DOHH2 (cell line): ENCODE measurements around the gene KRTAP5-1.

ENCODE experiments used
- H3F3A ChIP-seq: fragments of 200-600 bp; sonication (generic), shearing (Covaris generic); 2 replicates; pipeline ENCODE4 v1.6.0; 2016; ENCODE audit warnings: antibody characterized with exemption, mild to moderate bottlenecking; ENCODE audit not compliant: control insufficient read depth, insufficient read depth
- H3K27ac ChIP-seq: fragments of 200-600 bp; sonication (generic); 2 replicates; pipeline ENCODE4 v1.5.1; 2014; ENCODE audit warnings: low read depth, mild to moderate bottlenecking, low read length, moderate library complexity
- H3K27me3 ChIP-seq: fragments of 200-600 bp; sonication (generic); 2 replicates; pipeline ENCODE4 v1.6.1; 2014; ENCODE audit warnings: mild to moderate bottlenecking, low read length, mixed read lengths; ENCODE audit not compliant: control insufficient read depth
- H3K36me3 ChIP-seq: fragments of 200-600 bp; sonication (generic); 2 replicates; pipeline ENCODE4 v1.6.1; 2014; ENCODE audit warnings: mild to moderate bottlenecking, low read length, moderate library complexity, mixed read lengths; ENCODE audit not compliant: control insufficient read depth
- H3K4me1 ChIP-seq: fragments of 200-600 bp; sonication (generic); 2 replicates; pipeline ENCODE4 v1.6.1; 2014; ENCODE audit warnings: mild to moderate bottlenecking, low read length, mixed read lengths; ENCODE audit not compliant: control insufficient read depth
- H3K4me2 ChIP-seq: fragments of 200-600 bp; sonication (generic); 2 replicates; pipeline ENCODE4 v1.6.0; 2014; ENCODE audit warnings: mild to moderate bottlenecking, low read length, moderate library complexity
- H3K4me3 ChIP-seq: fragments of 200-600 bp; sonication (generic); 2 replicates; pipeline ENCODE4 v1.5.1; 2014; ENCODE audit warnings: mild to moderate bottlenecking, low read length, mixed read lengths
- H3K79me2 ChIP-seq: fragments of 200-600 bp; sonication (generic); 2 replicates; pipeline ENCODE4 v1.6.1; 2014; ENCODE audit warnings: mild to moderate bottlenecking, low read length, mixed read lengths; ENCODE audit not compliant: control insufficient read depth
- H3K9me2 ChIP-seq: fragments of 200-600 bp; sonication (generic); replicated peaks from 2 replicates; pipeline ENCODE4 v1.6.1; 2014; ENCODE audit warnings: mild to moderate bottlenecking, low read length, mixed read lengths; ENCODE audit not compliant: control insufficient read depth
- H3K9me3 ChIP-seq: fragments of 200-600 bp; sonication (generic); 2 replicates; pipeline ENCODE4 v1.6.1; 2014; ENCODE audit warnings: antibody characterized with exemption, low read length, mixed read lengths; ENCODE audit not compliant: control insufficient read depth, insufficient read depth
- H4K20me1 ChIP-seq: fragments of 200-600 bp; sonication (generic); 2 replicates; pipeline ENCODE4 v1.6.0; 2014; ENCODE audit warnings: low read depth, mild to moderate bottlenecking, antibody characterized with exemption, low read length, moderate library complexity; ENCODE audit not compliant: control insufficient read depth, insufficient read depth
- CTCF ChIP-seq: fragments of 200-600 bp; sonication (generic); IDR thresholded peaks from one replicate; pipeline ENCODE4 v1.5.1; 2014; ENCODE audit warnings: antibody characterized with exemption, mild to moderate bottlenecking, low read depth, low read length; ENCODE audit not compliant: poor library complexity, severe bottlenecking
- EZH2phosphoT487 ChIP-seq: fragments of 200-600 bp; sonication (generic); IDR thresholded peaks from 2 replicates; pipeline ENCODE4 v1.6.1; 2017; ENCODE audit warnings: borderline replicate concordance, mild to moderate bottlenecking, antibody characterized with exemption, low read length, moderate library complexity, mixed read lengths

Gene KRTAP5-1

GRCh38 chr11:1625541-1625940 is 40.5 kb upstream of the KRTAP5-1 start:
- Histone ChIP-seq H3K9me3 (no peaks in the 10 kb centered on the region), H3K27ac (no peak overlapping the region), H3F3A (no peaks in the 10 kb centered on the region), H3K36me3 (no peaks in the 10 kb centered on the region), H3K4me3 (no peak overlapping the region), H3K4me2 (no peak overlapping the region), H4K20me1 (no peaks in the 10 kb centered on the region; the same call in 1 of the 2 replicates), H3K9me2 (no peaks in the 10 kb centered on the region), H3K27me3 (peaks cover under 1% of the 10 kb centered on the region; the same call in 1 of the 2 replicates), H3K79me2 (no peaks in the 10 kb centered on the region), H3K4me1 (no peaks in the 10 kb centered on the region)
- TF ChIP-seq CTCF (no peak), EZH2phosphoT487 (no peak)

GRCh38 chr11:1624621-1625020 is 39.5 kb upstream of the KRTAP5-1 start:
- Histone ChIP-seq H3K36me3 (no peaks in the 10 kb centered on the region), H3K79me2 (no peaks in the 10 kb centered on the region), H3K4me2 (no peak overlapping the region), H3K27ac (no peak overlapping the region), H3K27me3 (no peaks in the 10 kb centered on the region), H4K20me1 (no peaks in the 10 kb centered on the region), H3K4me1 (no peaks in the 10 kb centered on the region), H3K9me3 (no peaks in the 10 kb centered on the region), H3K4me3 (no peak overlapping the region), H3K9me2 (no peaks in the 10 kb centered on the region), H3F3A (no peaks in the 10 kb centered on the region)
- TF ChIP-seq EZH2phosphoT487 (no peak), CTCF (no peak)

- Histone ChIP-seq H3K4me1 (no peaks in the 10 kb centered on the region), H3F3A (no peaks in the 10 kb centered on the region), H3K36me3 (no peaks in the 10 kb centered on the region), H3K4me3 (no peak overlapping the region), H3K27ac (no peak overlapping the region), H3K4me2 (no peak overlapping the region), H4K20me1 (no peaks in the 10 kb centered on the region), H3K27me3 (no peaks in the 10 kb centered on the region), H3K79me2 (no peaks in the 10 kb centered on the region), H3K9me2 (no peaks in the 10 kb centered on the region), H3K9me3 (no peaks in the 10 kb centered on the region)
- TF ChIP-seq EZH2phosphoT487 = no peak
- no peak for TF ChIP-seq CTCF
Observed at GRCh38 chr11:1623716-1624115, 38.6 kb upstream of the KRTAP5-1 start.

- no peaks in the 10 kb centered on the region for H3K79me2 ChIP-seq
- H3K9me2 ChIP-seq = no peaks in the 10 kb centered on the region
- no peak for TF ChIP-seq CTCF
- no peak for TF ChIP-seq EZH2phosphoT487
- H4K20me1 ChIP-seq = no peaks in the 10 kb centered on the region
- H3K27me3 ChIP-seq = no peaks in the 10 kb centered on the region
- no peaks in the 10 kb centered on the region for H3K4me1 ChIP-seq
- H3K4me2 ChIP-seq = no peak within 1 kb of the TSS
- no peaks in the 10 kb centered on the region for H3F3A ChIP-seq
- H3K27ac ChIP-seq = no peak within 1 kb of the TSS
- no peaks in the 10 kb centered on the region for H3K36me3 ChIP-seq
- H3K9me3 ChIP-seq = no peaks in the 10 kb centered on the region
- H3K4me3 ChIP-seq = no peak within 1 kb of the TSS
Observed at GRCh38 chr11:1622086-1622485, 37.0 kb upstream of the KRTAP5-1 start, which contains the start of gene KRTAP5-4. TSS of gene KRTAP5-4 (minus strand) at chr11:1622138. CDS start at chr11:1622093, 45 bp downstream.
